ENCODE results near the gene PHF21A. TPM values are rescaled to one million over a fixed set of nuclear protein-coding genes. Genes with fewer than 3 reads are reported as not detected.
A peak's percentile ranks its signal among the peaks of the same experiment; 100 is the strongest.

PHF21A gene
- polyA plus RNA-seq, 3 donors, result 6.2 to 95.2 (median 14.0) TPM

GRCh38 chr11:46099963-46100316 lies 21.3 kb downstream of the PHF21A start:
- no peaks in the 10 kb centered on the region for H3K9me3 Mint-ChIP-seq
- H2AFZ ChIP-seq (ENCODE audit: insufficient read depth, low read depth, low read length, poor library complexity, severe bottlenecking), result no peak overlapping the region

GRCh38 chr11:46090375-46090774 lies 30.9 kb downstream of the PHF21A start:
- no peaks in the 10 kb centered on the region for H3K27me3 ChIP-seq (ENCODE audit: control insufficient read depth in 2 of 2, insufficient read depth in 2 of 2, low read length in 2 of 2)
- H3K9me3 Mint-ChIP-seq, result no peaks in the 10 kb centered on the region
- peaks cover 32% of the 10 kb centered on the region for H3K79me2 ChIP-seq (ENCODE audit: insufficient read depth, low read length)
- H2AFZ ChIP-seq (ENCODE audit: insufficient read depth, low read depth, low read length, poor library complexity, severe bottlenecking), result no peak overlapping the region
- no peak overlapping the region for H3K27ac Mint-ChIP-seq
- H3K9ac ChIP-seq (ENCODE audit: insufficient read depth, low read length, poor library complexity, severe bottlenecking), result no peak overlapping the region
- peaks cover 43 to 53% of the 10 kb centered on the region in 2 donors for H3K36me3 Mint-ChIP-seq
- no CpG with 5 or more reads among the region's 1 CpG for WGBS (ENCODE audit: insufficient coverage)
- H3K4me2 ChIP-seq (replicated peaks; ENCODE audit: extremely low read depth, low read length, poor library complexity, severe bottlenecking), result no peak overlapping the region
- intact Hi-C loops (cut with micrococcal nuclease), result no loop called here
- no peak overlapping the region for H3K4me3 Mint-ChIP-seq
- H4K20me1 ChIP-seq (ENCODE audit: insufficient read depth, low read length), result peaks cover 96% of the 10 kb centered on the region
- H3K4me1 ChIP-seq (ENCODE audit: control insufficient read depth in 1 of 2, insufficient read depth in 2 of 2, low read length in 2 of 2), result no peaks in the 10 kb centered on the region
- H3K36me3 ChIP-seq (replicated peaks in 1 of 2; ENCODE audit: control insufficient read depth in 1 of 2, insufficient read depth in 2 of 2, low read length in 2 of 2), result peaks cover 43 to 65% of the 10 kb centered on the region in 2 donors
- H3K27ac ChIP-seq (ENCODE audit: low read depth in 1 of 2, low read length in 2 of 2), result no peak overlapping the region
- no peaks in the 10 kb centered on the region for H3K4me1 Mint-ChIP-seq
- H3K9me3 ChIP-seq (replicated peaks in 1 of 2; ENCODE audit: control insufficient read depth in 1 of 2, insufficient read depth in 1 of 2, low read length in 2 of 2), result no peaks in the 10 kb centered on the region
- TF ChIP-seq CTCF (IDR thresholded peaks at IDR 0.05), result no peak
- H3K4me3 ChIP-seq (replicated peaks in 1 of 3; ENCODE audit: low read depth in 2 of 3, low read length in 3 of 3), result no peak overlapping the region
- DNase-seq, result no peak
- H3K27me3 Mint-ChIP-seq (ENCODE audit: low read depth in 3 of 3), result no peaks in the 10 kb centered on the region

More at GRCh38 chr11:46099963-46100316, 21.3 kb downstream of the PHF21A start:
- Histone ChIP-seq H3K36me3 (replicated peaks in 1 of 2; ENCODE audit: control insufficient read depth in 1 of 2, insufficient read depth in 2 of 2, low read length in 2 of 2) (peaks cover 0 to 2% of the 10 kb centered on the region in 2 donors), H3K9ac (ENCODE audit: insufficient read depth, low read length, poor library complexity, severe bottlenecking) (peak overlapping the region; percentile 46), H4K20me1 (ENCODE audit: insufficient read depth, low read length) (peaks cover 100% of the 10 kb centered on the region), H3K27me3 (ENCODE audit: control insufficient read depth in 2 of 2, insufficient read depth in 2 of 2, low read length in 2 of 2) (no peaks in the 10 kb centered on the region), H3K79me2 (ENCODE audit: insufficient read depth, low read length) (peaks cover 99% of the 10 kb centered on the region), H3K27ac (ENCODE audit: low read depth in 1 of 2, low read length in 2 of 2) (peak overlapping the region in 1 of 2 donors; percentile 71), H3K4me1 (ENCODE audit: control insufficient read depth in 1 of 2, insufficient read depth in 2 of 2, low read length in 2 of 2) (peaks cover 12 to 16% of the 10 kb centered on the region in 2 donors), H3K9me3 (replicated peaks in 1 of 2; ENCODE audit: control insufficient read depth in 1 of 2, insufficient read depth in 1 of 2, low read length in 2 of 2) (no peaks in the 10 kb centered on the region), H3K4me3 (replicated peaks in 1 of 3; ENCODE audit: low read depth in 2 of 3, low read length in 3 of 3) (peak overlapping the region in 2 of 3 experiments; percentile 16 to 23), H3K4me2 (replicated peaks; ENCODE audit: extremely low read depth, low read length, poor library complexity, severe bottlenecking) (peak overlapping the region; percentile 38)
- Mint-ChIP-seq H3K27ac (peak overlapping the region in 6 of 7 donors; percentile 52 to 93 (median 74)), H3K4me1 (peaks cover 45% of the 10 kb centered on the region), H3K27me3 (ENCODE audit: low read depth in 3 of 3) (no peaks in the 10 kb centered on the region), H3K36me3 (peaks cover 5 to 7% of the 10 kb centered on the region in 2 donors), H3K4me3 (peak overlapping the region; percentile 31 to 55)
- no peak for TF ChIP-seq CTCF (IDR thresholded peaks at IDR 0.05)
- no peak for DNase-seq
- WGBS (ENCODE audit: insufficient coverage), result no CpG with 5 or more reads among the region's 1 CpG
- intact Hi-C loops (cut with micrococcal nuclease), result no loop called here

Measured in CD14-positive monocyte (primary cell).